HFFc6 (cell line): Measurements from ENCODE around the gene RNU6-9. TPM values are rescaled to one million over a fixed set of nuclear protein-coding genes. Genes with fewer than 3 reads are reported as not detected.
"Not testable (repeated sequence)": the region's sequence is repeated elsewhere in the genome, so short reads cannot be mapped to it uniquely, and the experiment has no call there.

Source experiments
- DNase-seq: peaks from one replicate; pipeline ENCODE4 v3.0.0-alpha.2; 2018
- H3K27ac Mint-ChIP-seq: 2 replicates; pipeline ENCODE4 v1.8.0; 2020; ENCODE audit warnings: mild to moderate bottlenecking, mixed read lengths
- H3K27me3 Mint-ChIP-seq: 2 replicates; pipeline ENCODE4 v1.8.0; 2021; ENCODE audit warnings: mild to moderate bottlenecking, moderate library complexity, mixed read lengths; ENCODE audit not compliant: insufficient read depth
- H3K36me3 Mint-ChIP-seq: 2 replicates; pipeline ENCODE4 v1.8.0; 2021; ENCODE audit warnings: low read depth, mixed read lengths
- H3K4me1 Mint-ChIP-seq: 2 replicates; pipeline ENCODE4 v1.8.0; 2020; ENCODE audit warnings: low read depth, mixed read lengths
- H3K4me3 Mint-ChIP-seq: 2 replicates; pipeline ENCODE4 v1.8.0; 2020; ENCODE audit warnings: mild to moderate bottlenecking, moderate library complexity, mixed read lengths
- H3K9me3 Mint-ChIP-seq: 2 replicates; pipeline ENCODE4 v1.8.0; 2020; ENCODE audit warnings: mild to moderate bottlenecking, mixed read lengths
- long read RNA-seq: library from polyadenylated mRNA; unstranded; transcript quantifications from one replicate; pipeline ENCODE4 v2.0.0, GENCODE V29; 2019
- total RNA-seq, 6 experiments: library from RNA; stranded (reverse); fragmentation: NEBNext Ultra II Directional; extraction: Animal tissue kit (Norgen Biotek cat#: 25700); gene quantifications; 2 replicates in 1 of 6; 3 replicates in 5 of 6; pipeline ENCODE4 v1.2.3, GENCODE V29; 2021
- TF ChIP-seq, protein P1 (sequence below): fragments of 200-600 bp; sonication (generic); IDR thresholded peaks from 2 replicates; pipeline ENCODE4 v1.5.0; 2021; ENCODE audit warnings: antibody characterized with exemption, mild to moderate bottlenecking

The RNU6-9 gene
- not detected for total RNA-seq
- long read RNA-seq: 0 reads

DNA sequence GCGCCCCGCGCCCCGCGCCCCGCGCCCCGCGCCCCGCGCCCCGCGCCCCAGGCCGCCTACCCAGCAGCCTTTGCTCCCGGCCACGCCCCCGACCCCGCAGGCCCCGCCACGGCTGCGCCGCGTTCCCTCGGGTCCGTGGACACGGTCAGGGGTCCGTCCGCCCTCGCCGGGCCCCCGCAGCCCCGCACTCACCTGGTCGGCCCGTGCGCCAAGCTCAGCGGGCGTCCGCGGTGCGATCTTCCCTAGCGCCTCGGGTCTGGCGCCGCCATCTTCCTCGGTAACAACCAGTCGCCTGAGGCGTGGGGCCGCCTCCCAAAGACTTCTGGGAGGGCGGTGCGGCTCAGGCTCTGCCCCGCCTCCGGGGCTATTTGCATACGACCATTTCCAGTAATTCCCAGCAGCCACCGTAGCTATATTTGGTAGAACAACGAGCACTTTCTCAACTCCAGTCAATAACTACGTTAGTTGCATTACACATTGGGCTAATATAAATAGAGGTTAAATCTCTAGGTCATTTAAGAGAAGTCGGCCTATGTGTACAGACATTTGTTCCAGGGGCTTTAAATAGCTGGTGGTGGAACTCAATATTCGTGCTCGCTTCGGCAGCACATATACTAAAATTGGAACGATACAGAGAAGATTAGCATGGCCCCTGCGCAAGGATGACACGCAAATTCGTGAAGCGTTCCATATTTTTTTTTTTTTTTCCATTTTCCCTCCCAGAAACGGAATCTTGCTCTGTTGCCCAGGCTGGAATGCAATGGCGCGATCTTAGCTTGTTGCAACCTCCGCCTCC, at the start of gene RNU6-9, which contains the start of gene MED16:
Gene RNU6-9 (plus strand): TSS at position 591 of the 796 bp plus-strand sequence.
Gene MED16 (minus strand): TSS at position 294 of the 796 bp plus-strand sequence. CDS start 2,056 bp downstream, outside the sequence.
- TF ChIP-seq, protein P1, sequence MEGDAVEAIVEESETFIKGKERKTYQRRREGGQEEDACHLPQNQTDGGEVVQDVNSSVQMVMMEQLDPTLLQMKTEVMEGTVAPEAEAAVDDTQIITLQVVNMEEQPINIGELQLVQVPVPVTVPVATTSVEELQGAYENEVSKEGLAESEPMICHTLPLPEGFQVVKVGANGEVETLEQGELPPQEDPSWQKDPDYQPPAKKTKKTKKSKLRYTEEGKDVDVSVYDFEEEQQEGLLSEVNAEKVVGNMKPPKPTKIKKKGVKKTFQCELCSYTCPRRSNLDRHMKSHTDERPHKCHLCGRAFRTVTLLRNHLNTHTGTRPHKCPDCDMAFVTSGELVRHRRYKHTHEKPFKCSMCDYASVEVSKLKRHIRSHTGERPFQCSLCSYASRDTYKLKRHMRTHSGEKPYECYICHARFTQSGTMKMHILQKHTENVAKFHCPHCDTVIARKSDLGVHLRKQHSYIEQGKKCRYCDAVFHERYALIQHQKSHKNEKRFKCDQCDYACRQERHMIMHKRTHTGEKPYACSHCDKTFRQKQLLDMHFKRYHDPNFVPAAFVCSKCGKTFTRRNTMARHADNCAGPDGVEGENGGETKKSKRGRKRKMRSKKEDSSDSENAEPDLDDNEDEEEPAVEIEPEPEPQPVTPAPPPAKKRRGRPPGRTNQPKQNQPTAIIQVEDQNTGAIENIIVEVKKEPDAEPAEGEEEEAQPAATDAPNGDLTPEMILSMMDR: no peak
- H3K4me1 Mint-ChIP-seq: no peaks in the 10 kb centered on the region
- DNase-seq: peak; percentile 84
- peaks cover 7% of the 10 kb centered on the region for H3K27me3 Mint-ChIP-seq
- peak within 1 kb of the TSS; percentile 99 for H3K27ac Mint-ChIP-seq
- H3K4me3 Mint-ChIP-seq: peak within 1 kb of the TSS; percentile 92
- no peaks in the 10 kb centered on the region for H3K9me3 Mint-ChIP-seq
- H3K36me3 Mint-ChIP-seq: no peaks in the 10 kb centered on the region

DNA sequence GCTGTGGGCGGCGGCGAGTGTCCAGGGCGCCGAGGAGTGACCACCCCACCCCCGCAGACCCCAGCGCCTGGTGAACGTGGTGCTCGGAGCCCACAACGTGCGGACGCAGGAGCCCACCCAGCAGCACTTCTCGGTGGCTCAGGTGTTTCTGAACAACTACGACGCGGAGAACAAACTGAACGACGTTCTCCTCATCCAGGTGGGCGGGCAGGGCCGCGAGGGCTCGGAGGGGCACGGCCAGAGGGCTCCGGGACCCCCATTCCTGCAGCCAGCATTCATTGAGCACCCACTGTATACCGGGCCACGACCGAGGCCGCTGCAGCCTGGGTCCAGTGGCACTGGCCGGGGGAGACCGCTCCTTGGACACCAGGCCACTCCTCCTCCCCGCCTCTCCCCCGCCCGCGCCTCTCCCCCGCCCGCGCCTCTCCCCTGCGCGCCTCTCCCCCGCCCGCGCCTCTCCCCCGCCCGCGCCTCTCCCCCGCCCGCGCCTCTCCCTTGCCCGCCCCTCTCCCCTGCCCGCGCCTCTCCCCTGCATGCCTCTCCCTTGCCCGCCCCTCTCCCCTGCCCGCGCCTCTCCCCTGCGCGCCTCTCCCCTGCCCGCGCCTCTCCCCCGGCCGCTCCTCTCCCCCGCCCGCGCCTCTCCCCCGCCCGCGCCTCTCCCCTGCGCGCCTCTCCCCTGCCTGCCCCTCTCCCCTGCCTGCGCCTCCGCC, 49.3 kb upstream of the RNU6-9 start:
- peaks cover 24% of the 10 kb centered on the region for H3K27me3 Mint-ChIP-seq
- no peaks in the 10 kb centered on the region for H3K4me1 Mint-ChIP-seq
- DNase-seq: no peak
- TF ChIP-seq, protein P1: no peak
- peaks cover 4% of the 10 kb centered on the region; the same call in 1 of the 2 replicates for H3K9me3 Mint-ChIP-seq
- peaks cover 5% of the 10 kb centered on the region; the same call in 1 of the 2 replicates for H3K36me3 Mint-ChIP-seq
- H3K4me3 Mint-ChIP-seq: no peak overlapping the region
- no peak overlapping the region for H3K27ac Mint-ChIP-seq

DNA sequence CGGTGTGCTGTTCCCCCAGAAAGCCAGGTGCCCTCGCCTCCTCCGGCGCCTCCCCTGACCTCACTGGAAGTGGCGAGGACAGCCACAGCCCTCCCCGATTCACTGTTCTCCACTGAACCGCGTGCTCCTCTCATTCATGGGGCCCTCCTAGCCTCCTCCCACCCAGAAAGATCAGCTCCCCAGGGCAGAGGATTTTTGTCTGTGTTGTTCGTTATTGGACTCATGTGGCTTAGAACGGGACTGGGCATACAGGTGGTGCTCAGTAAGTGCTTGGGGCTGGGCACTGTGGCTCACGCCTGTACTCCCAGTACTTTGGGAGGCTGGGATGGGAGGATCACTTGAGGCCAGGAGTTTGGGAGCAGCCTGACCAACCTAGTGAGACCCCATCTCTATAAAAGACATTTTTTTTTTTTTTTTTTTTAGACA, 48.7 kb upstream of the RNU6-9 start:
- Mint-ChIP-seq H3K9me3 (peaks cover 4% of the 10 kb centered on the region; the same call in 1 of the 2 replicates), H3K36me3 (peaks cover 5% of the 10 kb centered on the region; the same call in 1 of the 2 replicates), H3K27me3 (peaks cover 24% of the 10 kb centered on the region), H3K27ac (no peak overlapping the region), H3K4me1 (no peaks in the 10 kb centered on the region), H3K4me3 (no peak overlapping the region)
- DNase-seq: no peak
- TF ChIP-seq, protein P1: no peak

DNA sequence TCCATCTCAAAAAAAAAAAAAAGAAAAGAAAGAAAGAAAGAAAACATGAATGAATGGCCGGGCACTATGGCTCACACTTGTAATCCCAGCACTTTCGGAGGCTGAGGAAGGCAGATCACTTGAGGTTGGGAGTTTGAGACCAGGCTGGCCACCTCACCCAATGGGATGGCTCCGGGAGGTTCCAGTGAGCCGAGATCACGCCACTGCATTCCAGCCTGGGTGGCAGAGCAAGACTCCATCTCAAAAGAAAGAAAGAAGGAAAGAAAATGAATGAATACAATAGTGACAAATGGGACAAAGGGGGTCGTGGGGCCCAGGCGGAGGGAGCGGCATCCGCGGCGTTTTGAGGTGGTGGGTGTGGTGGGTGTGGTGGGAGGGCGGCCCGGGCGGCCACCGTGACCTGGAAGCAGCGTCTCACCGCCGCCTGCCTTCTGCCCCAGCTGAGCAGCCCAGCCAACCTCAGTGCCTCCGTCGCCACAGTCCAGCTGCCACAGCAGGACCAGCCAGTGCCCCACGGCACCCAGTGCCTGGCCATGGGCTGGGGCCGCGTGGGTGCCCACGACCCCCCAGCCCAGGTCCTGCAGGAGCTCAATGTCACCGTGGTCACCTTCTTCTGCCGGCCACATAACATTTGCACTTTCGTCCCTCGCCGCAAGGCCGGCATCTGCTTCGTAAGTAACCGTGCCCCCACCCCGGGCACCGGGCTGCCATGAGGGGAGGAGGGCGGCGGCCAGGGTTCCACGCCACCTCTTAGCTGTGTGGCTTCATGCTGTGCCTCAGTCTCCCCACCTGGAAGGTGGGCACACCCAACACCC, 47.4 kb upstream of the RNU6-9 start:
- H3K4me3 Mint-ChIP-seq: no peak overlapping the region
- peaks cover 24% of the 10 kb centered on the region for H3K27me3 Mint-ChIP-seq
- TF ChIP-seq, protein P1: no peak
- DNase-seq: no peak
- peaks cover 5% of the 10 kb centered on the region; the same call in 1 of the 2 replicates for H3K36me3 Mint-ChIP-seq
- H3K27ac Mint-ChIP-seq: no peak overlapping the region
- peaks cover 4% of the 10 kb centered on the region; the same call in 1 of the 2 replicates for H3K9me3 Mint-ChIP-seq
- H3K4me1 Mint-ChIP-seq: no peaks in the 10 kb centered on the region

DNA sequence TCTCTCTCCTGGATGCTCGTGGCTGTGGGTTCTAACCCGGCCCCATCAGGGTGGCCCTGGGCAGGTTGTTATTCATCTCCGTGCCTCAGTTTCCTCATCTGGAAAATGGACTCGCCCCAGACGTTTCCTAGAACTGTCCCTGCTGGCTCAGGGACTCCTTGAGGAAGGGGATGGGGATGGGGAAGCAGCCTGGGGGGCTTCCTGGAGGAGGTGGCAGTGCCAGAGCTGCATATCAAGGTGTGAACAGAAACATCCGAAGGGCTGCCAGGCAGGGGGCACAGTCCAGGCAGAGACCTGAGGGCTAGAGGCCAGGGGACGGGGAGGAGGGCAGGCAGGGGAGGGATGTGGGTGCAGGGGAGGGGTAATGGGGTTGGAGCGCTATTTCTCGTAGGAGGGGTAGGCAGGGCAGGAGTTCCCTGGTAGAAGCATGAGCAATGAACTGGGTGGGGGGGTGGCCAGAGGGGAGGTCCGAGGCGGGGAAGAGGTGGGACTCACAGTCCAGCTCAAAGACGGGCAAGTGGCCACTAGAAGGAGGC, 44.8 kb upstream of the RNU6-9 start:
- Mint-ChIP-seq H3K9me3 (no peaks in the 10 kb centered on the region), H3K27me3 (peaks cover 20% of the 10 kb centered on the region), H3K4me1 (no peaks in the 10 kb centered on the region), H3K36me3 (no peaks in the 10 kb centered on the region), H3K27ac (no peak overlapping the region), H3K4me3 (no peak overlapping the region)
- no peak for DNase-seq
- TF ChIP-seq, protein P1: no peak

DNA sequence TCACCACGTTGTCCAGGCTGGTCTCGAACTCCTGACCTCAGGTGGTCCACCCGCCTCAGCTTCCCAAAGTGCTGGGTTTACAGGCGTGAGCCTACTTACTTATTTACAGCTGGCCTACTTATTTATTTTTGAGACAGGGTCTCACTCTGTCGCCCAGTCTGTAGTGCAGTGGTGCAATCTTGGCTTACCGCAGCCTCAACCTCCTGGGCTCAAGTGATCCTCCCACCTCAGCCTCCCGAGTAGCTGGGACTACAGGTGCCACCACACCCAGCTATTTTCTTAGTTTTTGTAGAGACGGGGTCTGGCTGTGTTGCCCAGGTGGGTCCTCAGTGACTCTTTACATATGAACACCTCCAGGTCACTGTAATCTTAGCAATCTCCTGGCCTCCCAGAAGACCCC, 44.1 kb upstream of the RNU6-9 start:
- not testable (repeated sequence) for H3K4me3 Mint-ChIP-seq, H3K27ac Mint-ChIP-seq, DNase-seq, H3K9me3 Mint-ChIP-seq, H3K36me3 Mint-ChIP-seq, H3K4me1 Mint-ChIP-seq
- peaks cover 20% of the 10 kb centered on the region for H3K27me3 Mint-ChIP-seq
